ENCODE data around the gene AGAP2. TPM values are rescaled to one million over a fixed set of nuclear protein-coding genes. Genes with fewer than 3 reads are reported as not detected.

Gene AGAP2
- polyA plus RNA-seq, 3 donors = 0.20 to 3.4 (median 0.65) TPM

DNA sequence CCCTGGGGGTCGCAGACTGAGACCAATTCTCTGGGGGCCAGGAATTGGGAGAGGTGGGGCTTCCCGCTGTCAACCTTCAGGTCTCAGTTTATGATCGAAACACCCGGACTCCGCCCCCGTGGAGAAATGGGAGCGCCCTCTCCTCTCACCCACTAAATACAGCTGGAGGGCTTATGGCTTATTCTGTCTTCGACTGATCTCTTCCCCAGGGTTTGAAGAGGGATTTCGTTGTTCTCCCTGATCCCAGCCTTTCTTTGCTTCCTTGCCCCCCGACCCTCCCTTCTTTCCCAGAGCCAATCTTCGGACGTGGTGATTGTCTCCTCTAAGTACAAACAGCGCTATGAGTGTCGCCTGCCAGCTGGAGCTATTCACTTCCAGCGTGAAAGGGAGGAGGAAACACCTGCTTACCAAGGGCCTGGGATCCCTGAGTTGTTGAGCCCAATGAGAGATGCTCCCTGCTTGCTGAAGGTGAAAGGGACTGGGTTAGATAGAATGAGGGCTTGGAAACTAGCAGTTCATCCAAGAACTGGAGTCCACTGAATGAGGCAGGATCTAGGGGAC, 44.0 kb downstream of the AGAP2 start:
- H3K27ac ChIP-seq (ENCODE audit: low read depth in 1 of 2, low read length in 2 of 2) = peak overlapping the region; percentile 66 to 92
- Mint-ChIP-seq H3K4me1 (peaks cover 2% of the 10 kb centered on the region), H3K36me3 (peaks cover 39 to 43% of the 10 kb centered on the region in 2 donors), H3K27ac (no peak overlapping the region), H3K9me3 (peaks cover 0 to 5% (median 3%) of the 10 kb centered on the region in 7 donors), H3K27me3 (ENCODE audit: low read depth in 3 of 3) (peaks cover 2 to 14% (median 6%) of the 10 kb centered on the region in 3 donors), H3K4me3 (no peak overlapping the region)
- peak overlapping the region; percentile 86 for H3K4me2 ChIP-seq (replicated peaks; ENCODE audit: extremely low read depth, low read length, poor library complexity, severe bottlenecking)
- DNase-seq = no peak
- H3K9ac ChIP-seq (ENCODE audit: insufficient read depth, low read length, poor library complexity, severe bottlenecking) = peak overlapping the region; percentile 79
- intact Hi-C loops (cut with micrococcal nuclease) = loop anchor here (5.0 to 10.0 kb wide), 3 partner anchors 48 to 153 kb away; partner anchors contain the start of gene CTDSP2 (in 1 of the 2)
- H3K79me2 ChIP-seq (ENCODE audit: insufficient read depth, low read length) = peaks cover 24% of the 10 kb centered on the region
- no peaks in the 10 kb centered on the region for H3K9me3 ChIP-seq (replicated peaks in 1 of 2; ENCODE audit: control insufficient read depth in 1 of 2, insufficient read depth in 1 of 2, low read length in 2 of 2)
- TF ChIP-seq, protein P1, sequence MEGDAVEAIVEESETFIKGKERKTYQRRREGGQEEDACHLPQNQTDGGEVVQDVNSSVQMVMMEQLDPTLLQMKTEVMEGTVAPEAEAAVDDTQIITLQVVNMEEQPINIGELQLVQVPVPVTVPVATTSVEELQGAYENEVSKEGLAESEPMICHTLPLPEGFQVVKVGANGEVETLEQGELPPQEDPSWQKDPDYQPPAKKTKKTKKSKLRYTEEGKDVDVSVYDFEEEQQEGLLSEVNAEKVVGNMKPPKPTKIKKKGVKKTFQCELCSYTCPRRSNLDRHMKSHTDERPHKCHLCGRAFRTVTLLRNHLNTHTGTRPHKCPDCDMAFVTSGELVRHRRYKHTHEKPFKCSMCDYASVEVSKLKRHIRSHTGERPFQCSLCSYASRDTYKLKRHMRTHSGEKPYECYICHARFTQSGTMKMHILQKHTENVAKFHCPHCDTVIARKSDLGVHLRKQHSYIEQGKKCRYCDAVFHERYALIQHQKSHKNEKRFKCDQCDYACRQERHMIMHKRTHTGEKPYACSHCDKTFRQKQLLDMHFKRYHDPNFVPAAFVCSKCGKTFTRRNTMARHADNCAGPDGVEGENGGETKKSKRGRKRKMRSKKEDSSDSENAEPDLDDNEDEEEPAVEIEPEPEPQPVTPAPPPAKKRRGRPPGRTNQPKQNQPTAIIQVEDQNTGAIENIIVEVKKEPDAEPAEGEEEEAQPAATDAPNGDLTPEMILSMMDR (IDR thresholded peaks at IDR 0.05) = no peak
- peaks cover 34 to 46% of the 10 kb centered on the region in 2 donors for H3K36me3 ChIP-seq (replicated peaks in 1 of 2; ENCODE audit: control insufficient read depth in 1 of 2, insufficient read depth in 2 of 2, low read length in 2 of 2)
- 0% methylated on average over 8 of the region's 15 CpGs for WGBS (ENCODE audit: insufficient coverage)
- H2AFZ ChIP-seq (ENCODE audit: insufficient read depth, low read depth, low read length, poor library complexity, severe bottlenecking) = peak overlapping the region; percentile 85
- H3K27me3 ChIP-seq (ENCODE audit: control insufficient read depth in 2 of 2, insufficient read depth in 2 of 2, low read length in 2 of 2) = no peaks in the 10 kb centered on the region
- H3K4me1 ChIP-seq (ENCODE audit: control insufficient read depth in 1 of 2, insufficient read depth in 2 of 2, low read length in 2 of 2) = peaks cover 13 to 18% of the 10 kb centered on the region in 2 donors
- peaks cover 36% of the 10 kb centered on the region for H4K20me1 ChIP-seq (ENCODE audit: insufficient read depth, low read length)
- peak overlapping the region; percentile 63 to 86 (median 78) for H3K4me3 ChIP-seq (replicated peaks in 1 of 3; ENCODE audit: low read depth in 2 of 3, low read length in 3 of 3)

DNA sequence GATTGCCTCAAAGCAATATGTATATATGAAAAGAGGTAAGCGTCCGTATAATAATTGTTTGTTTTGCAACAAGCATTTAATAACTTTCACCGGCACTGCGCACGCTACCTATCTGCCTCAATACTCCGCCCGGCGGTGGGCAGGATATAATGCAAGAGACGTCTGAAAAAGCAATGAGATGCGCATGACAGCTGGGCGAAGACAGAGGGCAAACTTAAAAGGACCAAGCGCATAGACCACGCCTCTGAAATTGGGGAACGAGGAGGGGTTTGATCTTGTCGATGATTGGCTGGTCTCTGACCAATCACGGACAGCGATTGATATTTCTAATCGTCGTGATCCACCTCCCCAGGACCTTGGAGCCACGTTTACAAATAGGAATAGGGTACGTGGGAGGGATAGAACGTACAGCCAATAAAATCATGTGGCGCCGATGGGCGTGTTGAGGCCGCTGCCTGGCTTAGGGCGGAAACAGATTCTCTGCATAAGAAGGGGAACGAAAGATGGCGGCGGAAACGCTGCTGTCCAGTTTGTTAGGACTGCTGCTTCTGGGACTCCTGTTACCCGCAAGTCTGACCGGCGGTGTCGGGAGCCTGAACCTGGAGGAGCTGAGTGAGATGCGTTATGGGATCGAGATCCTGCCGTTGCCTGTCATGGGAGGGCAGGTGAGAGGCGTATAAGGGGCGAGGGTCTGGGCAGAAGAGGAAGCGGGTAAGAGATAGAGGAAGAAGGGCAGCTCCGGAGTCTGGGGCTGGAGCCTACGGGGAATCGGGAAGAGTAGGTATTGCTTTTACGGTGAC, 44.7 kb downstream of the AGAP2 start, which contains the start of gene OS9:
Gene OS9, plus strand, starts transcription at position 474 of the 800 bp plus-strand sequence. Its CDS starts 30 bp downstream, at position 504.
- Histone ChIP-seq H2AFZ (ENCODE audit: insufficient read depth, low read depth, low read length, poor library complexity, severe bottlenecking) (peak within 1 kb of the TSS; percentile 85), H4K20me1 (ENCODE audit: insufficient read depth, low read length) (peaks cover 29% of the 10 kb centered on the region), H3K79me2 (ENCODE audit: insufficient read depth, low read length) (peaks cover 24% of the 10 kb centered on the region), H3K36me3 (replicated peaks in 1 of 2; ENCODE audit: control insufficient read depth in 1 of 2, insufficient read depth in 2 of 2, low read length in 2 of 2) (peaks cover 32 to 40% of the 10 kb centered on the region in 2 donors), H3K4me1 (ENCODE audit: control insufficient read depth in 1 of 2, insufficient read depth in 2 of 2, low read length in 2 of 2) (peaks cover 13 to 18% of the 10 kb centered on the region in 2 donors), H3K4me3 (replicated peaks in 1 of 3; ENCODE audit: low read depth in 2 of 3, low read length in 3 of 3) (peak within 1 kb of the TSS; percentile 63 to 86 (median 78)), H3K27ac (ENCODE audit: low read depth in 1 of 2, low read length in 2 of 2) (peak within 1 kb of the TSS; percentile 66 to 92), H3K9ac (ENCODE audit: insufficient read depth, low read length, poor library complexity, severe bottlenecking) (peak within 1 kb of the TSS; percentile 79), H3K27me3 (ENCODE audit: control insufficient read depth in 2 of 2, insufficient read depth in 2 of 2, low read length in 2 of 2) (no peaks in the 10 kb centered on the region), H3K4me2 (replicated peaks; ENCODE audit: extremely low read depth, low read length, poor library complexity, severe bottlenecking) (peak within 1 kb of the TSS; percentile 86), H3K9me3 (replicated peaks in 1 of 2; ENCODE audit: control insufficient read depth in 1 of 2, insufficient read depth in 1 of 2, low read length in 2 of 2) (no peaks in the 10 kb centered on the region)
- TF ChIP-seq, protein P1 (IDR thresholded peaks at IDR 0.05) = peak; percentile 84
- peak; percentile 99 to 100 (median 100) for DNase-seq
- intact Hi-C loops (cut with micrococcal nuclease) = loop anchor here (5.0 to 10.0 kb wide), 3 partner anchors 48 to 153 kb away; partner anchors contain the start of gene CTDSP2 (in 1 of the 2)
- H3K4me1 Mint-ChIP-seq = peaks cover 2% of the 10 kb centered on the region
- peaks cover 33 to 36% of the 10 kb centered on the region in 2 donors for H3K36me3 Mint-ChIP-seq
- peaks cover 2 to 18% (median 7%) of the 10 kb centered on the region in 3 donors for H3K27me3 Mint-ChIP-seq (ENCODE audit: low read depth in 3 of 3)
- peaks cover 0 to 5% (median 3%) of the 10 kb centered on the region in 7 donors for H3K9me3 Mint-ChIP-seq
- no peak within 1 kb of the TSS for H3K27ac Mint-ChIP-seq
- H3K4me3 Mint-ChIP-seq = no peak within 1 kb of the TSS
- WGBS (ENCODE audit: insufficient coverage) = under 1% methylated on average over 37 of the region's 45 CpGs

All from CD14-positive monocyte (primary cell).